Ishikawa (cell line): ENCODE results near the gene TBK1.

Experiments
- CEBPB ChIP-seq: IDR thresholded peaks from 2 replicates; pipeline ENCODE4 v1.6.1; 2012
- CREB1 ChIP-seq: IDR thresholded peaks from 2 replicates; pipeline ENCODE4 v1.6.1; 2012; ENCODE audit warnings: low read depth
- EGR1 ChIP-seq: IDR thresholded peaks from 2 replicates; pipeline ENCODE4 v1.6.1; 2012
- EP300 ChIP-seq: IDR thresholded peaks from 2 replicates; pipeline ENCODE4 v1.6.1; 2012; ENCODE audit warnings: borderline replicate concordance
- FOXM1 ChIP-seq: IDR thresholded peaks from 2 replicates; pipeline ENCODE4 v1.6.1; 2012; ENCODE audit warnings: low read depth, borderline replicate concordance
- NFIC ChIP-seq: IDR thresholded peaks from 2 replicates; pipeline ENCODE4 v1.6.1; 2012
- RAD21 ChIP-seq: IDR thresholded peaks from 2 replicates; pipeline ENCODE4 v1.6.1; 2012; ENCODE audit warnings: low read depth
- TAF1 ChIP-seq: IDR thresholded peaks from 2 replicates; pipeline ENCODE4 v1.6.1; 2012; ENCODE audit warnings: low read depth, mild to moderate bottlenecking
- TCF12 ChIP-seq: IDR thresholded peaks from 2 replicates; pipeline ENCODE4 v1.6.1; 2012; ENCODE audit warnings: low read depth
- TEAD4 ChIP-seq: IDR thresholded peaks from 2 replicates; pipeline ENCODE4 v1.6.1; 2012
- YY1 ChIP-seq: IDR thresholded peaks from 2 replicates; pipeline ENCODE4 v1.6.1; 2012; ENCODE audit warnings: low read depth
- ZBTB7A ChIP-seq: IDR thresholded peaks from 2 replicates; pipeline ENCODE4 v1.6.1; 2012; ENCODE audit warnings: low read depth
- TF ChIP-seq, protein P1 (sequence below): IDR thresholded peaks from 2 replicates; pipeline ENCODE4 v1.6.1; 2012; ENCODE audit warnings: low read depth, mild to moderate bottlenecking
- TF ChIP-seq, protein P2 (sequence below): IDR thresholded peaks from 2 replicates; pipeline ENCODE4 v1.6.1; 2012
- TF ChIP-seq, protein P3 (sequence below): IDR thresholded peaks from 2 replicates; pipeline ENCODE4 v1.6.1; 2012

The TBK1 gene

DNA sequence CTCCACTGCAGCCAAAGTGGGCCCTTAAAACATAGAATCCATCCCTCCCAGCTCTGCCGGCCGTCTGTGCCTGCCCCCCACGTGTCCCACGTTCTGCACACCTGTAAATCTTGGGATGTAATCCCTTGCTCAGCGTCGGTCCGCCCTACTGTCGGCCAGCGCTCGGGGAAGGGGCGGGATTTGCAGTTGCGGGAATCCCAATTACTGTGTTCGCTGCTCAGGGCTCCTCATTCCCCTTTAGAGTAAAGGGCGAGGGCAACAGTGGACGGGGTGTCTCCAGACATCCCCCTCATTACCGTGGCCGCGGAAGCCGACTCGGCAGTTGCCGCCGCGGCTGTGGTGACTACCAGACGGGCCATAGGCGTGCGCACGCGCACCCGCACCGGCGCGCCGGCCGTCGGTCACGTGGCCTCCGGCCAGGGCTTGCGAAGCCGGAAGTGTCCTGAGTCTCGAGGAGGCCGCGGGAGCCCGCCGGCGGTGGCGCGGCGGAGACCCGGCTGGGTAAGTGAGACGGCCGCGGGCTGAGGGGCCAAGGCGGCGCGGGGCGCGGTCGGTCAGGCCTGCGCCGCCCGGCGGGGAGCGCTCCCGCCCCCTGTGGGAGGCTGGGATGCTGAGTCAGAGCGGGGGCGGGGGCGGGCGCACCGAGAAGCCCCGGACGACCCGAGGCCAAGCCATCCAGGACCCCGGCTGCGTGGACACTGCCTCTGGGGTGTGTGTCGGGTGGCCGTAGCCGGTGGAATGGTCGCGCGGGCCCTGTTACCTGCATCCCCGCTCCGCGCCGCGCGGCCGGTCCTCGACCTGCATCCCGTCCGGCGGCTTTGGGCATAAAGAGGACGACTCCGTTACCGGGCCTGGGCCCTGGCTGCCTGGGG lies at the start of gene TBK1:
TBK1 (plus strand) TSS at position 434 of the 872 bp plus-strand sequence. CDS start 3,751 bp downstream, outside the sequence.
- no peak for TF ChIP-seq RAD21
- TF ChIP-seq, protein P1, sequence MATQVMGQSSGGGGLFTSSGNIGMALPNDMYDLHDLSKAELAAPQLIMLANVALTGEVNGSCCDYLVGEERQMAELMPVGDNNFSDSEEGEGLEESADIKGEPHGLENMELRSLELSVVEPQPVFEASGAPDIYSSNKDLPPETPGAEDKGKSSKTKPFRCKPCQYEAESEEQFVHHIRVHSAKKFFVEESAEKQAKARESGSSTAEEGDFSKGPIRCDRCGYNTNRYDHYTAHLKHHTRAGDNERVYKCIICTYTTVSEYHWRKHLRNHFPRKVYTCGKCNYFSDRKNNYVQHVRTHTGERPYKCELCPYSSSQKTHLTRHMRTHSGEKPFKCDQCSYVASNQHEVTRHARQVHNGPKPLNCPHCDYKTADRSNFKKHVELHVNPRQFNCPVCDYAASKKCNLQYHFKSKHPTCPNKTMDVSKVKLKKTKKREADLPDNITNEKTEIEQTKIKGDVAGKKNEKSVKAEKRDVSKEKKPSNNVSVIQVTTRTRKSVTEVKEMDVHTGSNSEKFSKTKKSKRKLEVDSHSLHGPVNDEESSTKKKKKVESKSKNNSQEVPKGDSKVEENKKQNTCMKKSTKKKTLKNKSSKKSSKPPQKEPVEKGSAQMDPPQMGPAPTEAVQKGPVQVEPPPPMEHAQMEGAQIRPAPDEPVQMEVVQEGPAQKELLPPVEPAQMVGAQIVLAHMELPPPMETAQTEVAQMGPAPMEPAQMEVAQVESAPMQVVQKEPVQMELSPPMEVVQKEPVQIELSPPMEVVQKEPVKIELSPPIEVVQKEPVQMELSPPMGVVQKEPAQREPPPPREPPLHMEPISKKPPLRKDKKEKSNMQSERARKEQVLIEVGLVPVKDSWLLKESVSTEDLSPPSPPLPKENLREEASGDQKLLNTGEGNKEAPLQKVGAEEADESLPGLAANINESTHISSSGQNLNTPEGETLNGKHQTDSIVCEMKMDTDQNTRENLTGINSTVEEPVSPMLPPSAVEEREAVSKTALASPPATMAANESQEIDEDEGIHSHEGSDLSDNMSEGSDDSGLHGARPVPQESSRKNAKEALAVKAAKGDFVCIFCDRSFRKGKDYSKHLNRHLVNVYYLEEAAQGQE = no peak
- no peak; the same call in 1 of the 2 replicates for TF ChIP-seq NFIC
- TF ChIP-seq CEBPB = 0 out of 2 replicates have a peak, but pooled peaks have one; percentile 12
- TF ChIP-seq TAF1 = peak; percentile 75
- peak; percentile 65; the same call in 1 of the 2 replicates for TF ChIP-seq YY1
- TF ChIP-seq, protein P2, sequence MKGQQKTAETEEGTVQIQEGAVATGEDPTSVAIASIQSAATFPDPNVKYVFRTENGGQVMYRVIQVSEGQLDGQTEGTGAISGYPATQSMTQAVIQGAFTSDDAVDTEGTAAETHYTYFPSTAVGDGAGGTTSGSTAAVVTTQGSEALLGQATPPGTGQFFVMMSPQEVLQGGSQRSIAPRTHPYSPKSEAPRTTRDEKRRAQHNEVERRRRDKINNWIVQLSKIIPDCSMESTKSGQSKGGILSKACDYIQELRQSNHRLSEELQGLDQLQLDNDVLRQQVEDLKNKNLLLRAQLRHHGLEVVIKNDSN = peak; percentile 97
- TF ChIP-seq, protein P3, sequence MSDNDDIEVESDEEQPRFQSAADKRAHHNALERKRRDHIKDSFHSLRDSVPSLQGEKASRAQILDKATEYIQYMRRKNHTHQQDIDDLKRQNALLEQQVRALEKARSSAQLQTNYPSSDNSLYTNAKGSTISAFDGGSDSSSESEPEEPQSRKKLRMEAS = peak; percentile 94
- TF ChIP-seq ZBTB7A = no peak; the same call in 1 of the 2 replicates
- no peak; the same call in 1 of the 2 replicates for TF ChIP-seq EP300
- peak; percentile 93 for TF ChIP-seq EGR1
- TF ChIP-seq TCF12 = no peak; the same call in none of the 2 replicates
- peak; percentile 47; the same call in 1 of the 2 replicates for TF ChIP-seq TEAD4
- no peak for TF ChIP-seq FOXM1

DNA sequence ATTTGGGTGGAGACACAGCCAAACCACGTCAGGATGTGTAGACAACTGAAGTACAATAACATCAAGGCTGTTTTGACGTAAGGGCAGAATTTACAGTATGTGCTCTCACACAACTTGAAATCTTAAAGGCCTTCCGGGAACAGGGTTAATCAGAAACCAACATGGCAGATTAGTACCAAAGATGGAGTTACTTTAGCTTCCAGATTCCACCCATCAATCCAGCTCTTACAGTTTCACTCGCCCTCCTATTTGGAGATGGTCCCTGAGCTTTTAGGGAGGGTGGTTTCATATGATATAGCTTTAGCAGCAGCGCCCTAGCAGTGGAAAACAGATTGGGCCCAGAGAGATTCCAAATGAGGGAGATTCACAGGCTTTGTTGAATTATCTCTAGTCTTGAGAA lies 49.7 kb upstream of the TBK1 start:
- TF ChIP-seq NFIC (no peak), EP300 (no peak), FOXM1 (no peak)

DNA sequence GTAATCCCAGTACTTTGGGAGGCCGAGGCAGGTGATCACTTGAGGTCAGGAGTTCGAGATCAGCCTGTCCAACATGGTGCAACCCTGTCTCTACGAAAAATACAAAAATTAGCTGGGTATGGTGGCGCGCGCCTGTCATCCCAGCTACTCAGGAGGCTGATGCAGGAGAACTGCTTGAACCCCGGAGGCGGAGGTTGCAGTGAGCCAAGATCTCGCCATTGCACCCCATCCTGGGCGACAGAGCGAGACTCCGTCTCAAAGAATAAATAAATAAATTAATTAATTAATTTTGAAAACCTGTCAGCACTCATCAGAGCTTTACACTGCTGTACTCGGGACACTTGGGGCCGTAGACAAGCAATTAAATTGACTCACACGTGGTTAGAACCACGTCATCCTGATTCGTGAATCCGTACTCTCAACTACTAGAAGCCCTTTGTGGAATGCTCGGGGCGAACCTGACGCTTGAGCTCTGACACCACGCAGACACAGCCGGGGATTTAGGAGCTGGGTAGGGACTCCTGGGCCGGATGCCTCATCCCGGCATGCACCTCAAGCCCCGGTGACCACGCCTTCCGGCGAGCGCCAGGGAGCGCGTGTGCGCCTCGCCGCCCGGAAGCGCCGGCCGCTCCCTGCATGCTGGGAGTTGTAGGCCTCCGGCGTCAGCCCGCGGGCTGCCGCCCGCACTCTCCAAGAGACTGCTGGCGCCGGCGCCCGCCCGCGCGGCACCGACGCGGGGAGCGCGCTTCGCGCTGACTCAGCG lies 48.0 kb upstream of the TBK1 start, which contains the start of gene XPOT:
XPOT (plus strand) TSS at position 686 of the 763 bp plus-strand sequence. CDS start 5,644 bp downstream, outside the sequence.
- TF ChIP-seq, protein P3 = peak; percentile 58; the same call in 1 of the 2 replicates
- TF ChIP-seq, protein P2 = peak; percentile 67
- TF ChIP-seq CREB1 = peak; percentile 42; the same call in 1 of the 2 replicates
- no peak for TF ChIP-seq ZBTB7A
- TF ChIP-seq EGR1 = no peak
- no peak for TF ChIP-seq EP300
- TF ChIP-seq NFIC = peak; percentile 19; the same call in 1 of the 2 replicates
- TF ChIP-seq, protein P1 = no peak
- peak; percentile 7; the same call in 1 of the 2 replicates for TF ChIP-seq FOXM1
- peak; percentile 75; the same call in 1 of the 2 replicates for TF ChIP-seq TAF1
- no peak; the same call in 1 of the 2 replicates for TF ChIP-seq TCF12
- no peak for TF ChIP-seq RAD21
- no peak for TF ChIP-seq CEBPB
- peak; percentile 68 for TF ChIP-seq YY1
- TF ChIP-seq TEAD4 = peak; percentile 29; the same call in 1 of the 2 replicates

DNA sequence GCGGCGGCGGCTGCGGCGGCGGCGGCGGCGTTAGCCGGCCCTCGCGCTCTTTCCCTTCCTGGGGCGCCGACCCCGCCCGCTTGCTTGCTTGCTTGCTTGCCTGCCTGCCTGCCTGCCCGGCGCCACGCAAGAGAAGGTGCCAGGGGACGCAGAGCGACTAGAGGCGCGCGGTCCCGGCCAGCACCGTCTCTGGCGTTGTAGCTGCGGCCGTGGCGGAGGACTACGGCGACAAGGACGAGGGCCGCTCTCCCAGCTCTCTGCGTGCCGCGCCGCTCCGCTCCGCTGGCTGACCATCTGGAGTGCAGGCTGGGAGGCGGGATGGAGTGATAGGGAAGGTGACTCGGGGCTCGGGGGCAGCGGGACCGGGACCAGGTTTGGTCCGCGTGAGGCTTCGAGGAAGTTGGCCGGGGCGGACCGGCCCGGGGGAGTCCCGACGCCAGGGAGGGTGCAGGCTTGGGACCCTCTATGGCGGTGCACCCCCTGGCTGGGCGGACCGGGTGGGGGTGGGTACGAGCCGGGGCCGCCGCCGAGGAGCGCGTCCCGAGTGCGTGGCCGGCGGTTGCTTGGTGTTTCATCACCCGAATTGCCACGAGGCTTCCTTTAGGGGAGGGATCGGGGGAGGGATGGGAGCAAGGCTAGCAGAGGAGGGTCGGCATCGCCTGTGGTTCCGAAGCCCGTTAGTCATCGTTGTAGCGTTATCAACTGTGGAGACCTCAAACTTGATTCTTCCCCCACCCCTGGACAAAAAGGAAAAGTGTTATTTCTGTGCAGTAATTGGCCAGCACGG lies 47.3 kb upstream of the TBK1 start:
- TF ChIP-seq, protein P2 = peak; percentile 44; the same call in 1 of the 2 replicates
- TF ChIP-seq TAF1 = peak; percentile 69; the same call in 1 of the 2 replicates
- peak; percentile 16; the same call in 1 of the 2 replicates for TF ChIP-seq YY1
- no peak for TF ChIP-seq TCF12
- TF ChIP-seq, protein P1 = 0 out of 2 replicates have a peak, but pooled peaks have one; percentile 9
- TF ChIP-seq FOXM1 = no peak
- peak; percentile 28 for TF ChIP-seq EP300
- no peak for TF ChIP-seq RAD21
- peak; percentile 90 for TF ChIP-seq CEBPB
- TF ChIP-seq NFIC = no peak
- peak; percentile 96 for TF ChIP-seq ZBTB7A
- TF ChIP-seq CREB1 = no peak
- 0 out of 2 replicates have a peak, but pooled peaks have one; percentile 20 for TF ChIP-seq TEAD4
- TF ChIP-seq, protein P3 = peak; percentile 97
- no peak; the same call in 1 of the 2 replicates for TF ChIP-seq EGR1
